ENCODE data around the gene RCC2.

RCC2 gene

DNA sequence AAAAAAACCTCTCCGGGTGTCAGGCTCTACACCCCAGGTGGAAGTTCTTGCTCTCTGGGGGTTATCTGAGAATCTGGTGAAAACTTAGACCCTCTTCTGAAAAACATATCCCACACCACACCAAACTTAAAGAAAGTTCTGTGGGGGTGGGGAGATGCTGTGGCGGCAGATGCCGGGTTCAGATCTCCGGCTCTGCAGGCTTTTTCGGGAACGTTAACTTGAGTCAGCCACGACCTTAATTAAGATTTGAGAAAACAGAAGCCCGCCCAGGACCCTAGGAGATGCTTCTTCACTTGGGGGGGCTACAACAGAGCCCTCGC, 2.3 kb downstream of the RCC2 start:
- peak overlapping the region; percentile 97 for H3K4me3 ChIP-seq (ENCODE audit: low read length)
- no peak for TF ChIP-seq ZNF274 (IDR thresholded peaks at IDR 0.05; ENCODE audit: low read depth, low read length)

DNA sequence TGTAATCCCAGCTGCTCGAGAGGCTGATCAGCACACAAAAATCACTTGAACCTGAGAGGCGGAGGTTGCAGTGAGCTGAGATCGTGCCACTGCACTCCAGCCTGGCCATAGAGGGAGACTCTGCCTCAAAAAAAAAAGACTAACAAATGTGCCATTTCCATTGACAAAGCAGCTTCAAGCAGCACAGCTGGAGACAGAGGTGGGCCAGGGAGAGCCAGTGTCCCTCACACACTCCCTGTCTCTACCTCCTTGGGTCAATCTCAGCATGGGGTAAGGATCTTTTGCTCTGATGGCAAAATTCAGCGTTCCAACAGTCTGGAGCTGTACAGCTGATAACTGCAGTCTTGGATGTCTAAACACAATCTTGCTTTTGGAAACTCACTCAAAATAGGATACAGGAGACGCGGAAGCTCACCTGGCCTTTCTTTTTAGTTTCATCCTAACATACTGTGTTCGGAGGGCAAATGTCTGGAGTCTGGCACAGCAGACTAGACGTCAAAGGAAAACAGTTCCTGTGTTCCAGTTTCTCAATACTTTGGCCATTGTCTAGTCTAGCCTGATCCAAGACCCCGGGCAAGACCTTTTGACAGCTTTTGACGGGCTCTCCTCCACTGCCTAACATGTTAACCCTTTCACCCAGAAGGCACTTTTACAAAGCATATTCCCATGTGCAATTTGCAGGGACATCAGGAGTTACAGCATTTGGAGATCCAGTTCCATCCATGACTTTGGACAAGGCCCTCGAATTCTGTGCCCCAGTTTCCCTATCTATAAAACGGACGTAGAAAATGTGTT, 2.9 kb downstream of the RCC2 start:
- peak overlapping the region; percentile 97 for H3K4me3 ChIP-seq (ENCODE audit: low read length)
- TF ChIP-seq ZNF274 (IDR thresholded peaks at IDR 0.05; ENCODE audit: low read depth, low read length): no peak

DNA sequence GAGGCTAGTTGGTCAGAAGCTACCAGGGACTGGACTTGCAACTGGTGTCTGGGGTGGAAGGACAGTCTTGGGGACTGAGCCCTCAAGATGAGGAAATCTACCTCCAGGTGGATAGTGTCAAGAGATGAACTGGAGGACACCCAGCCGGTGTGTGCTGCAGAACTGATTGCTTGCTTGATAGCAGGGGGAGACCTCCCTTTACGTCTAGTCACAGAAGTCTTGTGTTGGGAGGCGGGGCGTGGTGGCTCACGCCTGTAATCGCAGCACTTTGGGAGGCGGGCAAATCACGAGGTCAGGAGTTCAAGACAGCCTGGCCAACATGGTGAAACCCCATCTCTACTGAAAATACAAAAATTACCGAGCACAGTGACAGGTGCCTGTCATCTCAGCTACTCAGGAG, 4.9 kb downstream of the RCC2 start:
- no peak overlapping the region for H3K4me3 ChIP-seq (ENCODE audit: low read length)
- TF ChIP-seq ZNF274 (IDR thresholded peaks at IDR 0.05; ENCODE audit: low read depth, low read length): no peak

DNA sequence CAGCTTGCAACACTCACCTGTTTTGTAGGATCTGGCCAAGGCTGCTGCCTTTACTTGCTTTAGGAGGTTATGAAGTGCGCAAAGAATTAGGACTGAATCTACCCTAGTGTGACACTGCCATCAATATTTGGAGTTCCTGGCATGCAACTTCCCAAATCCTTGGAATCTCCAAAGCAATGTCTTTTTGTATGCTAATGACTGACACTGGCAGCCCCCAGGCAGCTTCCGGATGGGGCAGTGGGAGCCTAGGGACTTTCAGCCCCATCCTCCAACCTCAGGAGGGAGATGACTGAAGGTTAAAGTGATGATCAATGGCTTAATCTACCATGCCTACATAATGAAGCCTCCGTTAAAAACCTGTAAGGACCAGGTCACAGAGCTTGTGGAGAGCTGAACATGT, 5.5 kb downstream of the RCC2 start:
- no peak overlapping the region for H3K4me3 ChIP-seq (ENCODE audit: low read length)
- TF ChIP-seq ZNF274 (IDR thresholded peaks at IDR 0.05; ENCODE audit: low read depth, low read length): no peak

DNA sequence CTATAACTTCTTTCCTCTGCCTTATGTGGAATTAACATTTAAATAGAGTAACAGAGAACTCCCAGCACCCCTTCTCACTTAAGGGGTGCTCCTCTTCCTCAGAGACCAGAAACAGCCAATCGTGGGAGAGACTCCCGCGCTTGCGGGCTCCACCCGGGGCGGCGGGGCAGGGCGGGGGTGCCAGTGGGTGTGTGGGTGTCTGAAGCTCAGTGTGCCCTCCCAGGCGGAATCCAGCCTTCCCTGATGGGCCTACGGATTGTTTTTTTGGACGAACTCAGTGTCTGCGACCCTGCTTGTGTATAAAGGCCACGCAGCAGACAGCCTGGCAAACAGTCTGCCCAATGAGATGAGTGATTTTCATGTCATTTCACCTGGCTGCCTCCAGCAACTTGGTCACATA, 6.2 kb downstream of the RCC2 start:
- H3K4me3 ChIP-seq (ENCODE audit: low read length): no peak overlapping the region
- no peak for TF ChIP-seq ZNF274 (IDR thresholded peaks at IDR 0.05; ENCODE audit: low read depth, low read length)

DNA sequence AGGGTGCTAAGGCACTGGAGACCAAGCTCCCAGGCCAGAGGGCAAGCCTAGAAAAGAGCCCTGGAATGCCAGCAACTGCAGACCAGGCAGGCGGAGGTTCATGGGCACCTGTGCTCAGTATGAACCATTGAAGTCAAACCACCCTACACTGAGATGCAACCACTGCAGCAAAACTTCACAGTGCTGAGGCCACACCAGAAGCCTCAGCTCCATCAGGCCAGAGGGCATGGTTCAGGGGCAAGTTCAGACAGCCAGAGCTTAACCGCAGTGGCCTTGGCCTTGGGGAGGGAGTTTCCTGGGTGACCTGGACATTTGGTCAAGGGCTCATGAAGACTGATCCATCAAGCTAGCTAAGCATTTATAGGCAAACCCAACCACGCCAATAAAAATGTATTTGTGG, 7.1 kb downstream of the RCC2 start:
- TF ChIP-seq ZNF274 (IDR thresholded peaks at IDR 0.05; ENCODE audit: low read depth, low read length): no peak

DNA sequence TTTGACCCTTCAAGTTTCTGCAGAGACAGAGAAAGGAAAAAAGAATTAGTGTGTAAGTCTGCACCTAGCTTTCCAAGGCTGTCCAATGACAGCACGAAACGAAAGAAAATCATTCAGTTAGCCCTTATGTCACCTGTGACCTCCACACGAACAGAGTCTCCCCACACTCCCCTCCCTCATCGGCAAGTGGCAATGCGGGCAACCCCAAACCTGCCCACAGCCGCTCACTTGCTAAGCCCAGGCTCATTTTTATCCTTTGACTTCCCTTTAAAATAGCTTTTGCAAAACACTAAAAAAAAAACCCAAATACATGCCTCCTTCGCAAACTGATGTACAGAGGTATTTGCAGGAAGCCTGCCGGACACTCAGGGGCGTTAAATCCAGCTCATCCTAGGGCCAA, 10.3 kb downstream of the RCC2 start:
- no peak overlapping the region for H3K4me3 ChIP-seq (ENCODE audit: low read length)
- TF ChIP-seq ZNF274 (IDR thresholded peaks at IDR 0.05; ENCODE audit: low read depth, low read length): no peak

More for the DNA sequence above, 7.1 kb downstream of the RCC2 start:
- H3K4me3 ChIP-seq (ENCODE audit: low read length): no peak overlapping the region

DNA sequence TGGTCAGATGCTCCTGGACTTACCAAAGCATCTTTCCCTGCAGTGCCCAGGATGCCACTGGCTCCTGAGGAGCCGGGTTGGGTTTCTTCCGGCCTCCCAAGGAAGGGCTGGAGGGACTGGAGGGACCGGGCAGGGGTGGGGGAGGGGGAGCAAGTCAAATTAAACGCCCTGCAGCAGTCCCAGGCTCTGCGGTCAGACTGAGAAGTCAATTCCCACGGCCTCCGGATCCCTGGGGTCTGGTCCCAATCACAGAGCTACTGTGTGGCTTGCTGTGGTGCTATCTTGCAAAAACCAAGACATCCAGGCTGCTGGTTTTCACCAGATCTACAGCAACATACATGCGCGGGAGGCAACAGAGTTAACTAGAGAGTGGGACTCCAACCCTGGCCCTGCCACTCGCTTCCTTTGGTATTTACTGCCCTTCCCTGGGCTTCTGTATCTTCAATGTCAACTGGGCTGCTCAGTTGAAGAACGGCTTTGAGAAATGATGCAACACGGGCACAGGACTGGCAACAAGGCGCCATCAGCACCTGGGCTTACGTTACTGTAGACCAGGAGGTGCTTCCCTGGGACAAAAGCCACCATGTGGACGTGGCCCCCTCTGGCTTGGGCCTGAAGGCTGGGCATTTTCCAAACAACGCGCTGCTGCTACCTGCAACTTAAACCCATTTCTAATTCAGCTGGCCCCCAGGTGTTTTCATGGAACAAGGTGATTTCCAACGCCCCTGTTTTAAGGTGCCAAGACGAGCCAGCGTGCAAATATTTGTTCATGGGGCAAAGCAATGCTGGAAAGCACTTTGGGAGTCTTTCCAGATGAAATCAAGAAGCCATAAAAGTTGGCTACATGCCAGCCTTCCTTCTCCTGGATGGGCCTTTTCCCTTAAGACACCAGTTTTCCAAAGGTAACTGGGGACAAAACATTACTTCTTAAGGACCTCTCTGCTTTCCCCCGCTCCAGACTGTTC, 11.5 kb downstream of the RCC2 start:
- TF ChIP-seq ZNF274 (IDR thresholded peaks at IDR 0.05; ENCODE audit: low read depth, low read length): no peak
- no peak overlapping the region for H3K4me3 ChIP-seq (ENCODE audit: low read length)

DNA sequence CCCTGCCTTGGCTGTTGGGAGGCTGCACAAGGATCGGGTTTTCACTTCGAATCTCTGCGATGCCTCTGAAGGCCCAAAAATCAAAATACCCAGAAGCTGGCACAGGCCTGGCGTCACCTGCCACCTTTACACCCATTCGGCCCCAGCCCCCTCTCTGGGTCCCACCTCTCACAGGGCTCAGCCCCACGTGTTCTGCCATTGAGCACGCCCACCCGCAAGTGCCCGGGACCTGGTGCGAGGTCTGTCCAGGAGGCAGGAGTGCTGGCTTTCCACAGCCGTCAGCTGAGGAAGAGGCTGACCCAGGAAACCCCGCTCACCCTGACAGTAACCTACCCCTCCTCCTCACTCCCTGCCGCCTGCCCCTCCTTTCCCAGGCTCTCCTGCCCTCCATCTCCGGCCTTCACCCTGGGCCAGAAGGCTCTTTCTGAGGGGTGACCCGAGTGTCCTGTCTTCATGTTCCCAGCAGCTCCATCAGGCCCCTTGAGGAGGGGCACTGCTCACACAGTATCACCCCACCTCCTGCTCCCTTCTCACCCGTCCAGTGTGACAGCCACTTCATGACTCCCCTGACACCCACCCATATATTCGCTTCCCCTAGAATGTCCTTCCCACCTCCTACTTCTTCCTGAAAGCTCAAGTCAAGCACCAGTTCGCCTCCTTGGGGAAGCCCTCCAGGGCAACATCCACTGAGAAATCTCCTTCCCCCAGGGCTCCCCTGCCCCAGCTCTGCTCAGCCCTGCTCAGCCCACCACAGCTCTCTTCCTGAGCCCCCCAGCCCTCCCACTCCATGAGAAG, 13.5 kb downstream of the RCC2 start:
- no peak for TF ChIP-seq ZNF274 (IDR thresholded peaks at IDR 0.05; ENCODE audit: low read depth, low read length)
- H3K4me3 ChIP-seq (ENCODE audit: low read length): no peak overlapping the region

DNA sequence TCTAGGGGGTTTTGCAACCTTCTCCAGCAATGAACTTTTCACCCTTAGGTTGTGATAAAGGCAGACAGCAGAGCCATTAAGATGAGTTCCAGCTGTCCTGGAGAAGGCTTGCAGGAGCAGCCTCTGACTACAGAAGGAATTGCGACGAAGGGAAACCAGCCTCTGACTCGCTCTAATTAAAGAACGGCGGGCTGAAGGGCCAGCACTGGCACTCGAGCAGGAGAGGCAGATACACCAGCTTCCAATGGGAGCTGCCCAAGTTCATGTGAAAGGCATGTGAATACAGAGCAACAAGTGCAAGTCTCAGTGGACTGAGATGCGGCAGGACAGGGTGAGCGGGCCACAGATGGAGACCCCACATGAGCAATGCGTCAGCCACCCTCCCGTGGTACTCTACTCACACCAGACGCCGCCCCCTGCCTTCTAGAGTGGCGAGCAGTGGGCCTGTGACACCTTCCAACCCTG, 15.7 kb downstream of the RCC2 start:
- no peak for TF ChIP-seq ZNF274 (IDR thresholded peaks at IDR 0.05; ENCODE audit: low read depth, low read length)

DNA sequence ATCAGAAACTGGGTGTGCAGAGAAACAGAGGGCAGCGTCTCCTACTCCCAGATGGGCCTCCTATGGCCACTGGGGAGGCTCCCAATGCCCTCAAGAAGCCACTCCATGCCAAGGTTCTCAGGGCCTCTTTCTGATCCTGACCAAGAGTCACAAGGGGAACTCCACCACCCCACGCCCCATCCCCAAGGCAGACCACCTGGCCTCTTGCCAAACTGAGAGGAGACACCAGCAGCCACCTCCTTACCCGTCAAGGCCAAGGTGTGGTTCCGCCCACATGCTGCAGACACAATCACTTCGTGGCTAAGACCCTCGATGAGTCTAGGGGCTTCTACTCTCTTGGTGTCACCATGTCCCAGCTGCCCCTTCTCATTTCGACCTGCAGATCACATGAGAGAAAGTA, 17.0 kb downstream of the RCC2 start:
- H3K4me3 ChIP-seq (ENCODE audit: low read length): no peak overlapping the region
- TF ChIP-seq ZNF274 (IDR thresholded peaks at IDR 0.05; ENCODE audit: low read depth, low read length): no peak

More for the DNA sequence above, 15.7 kb downstream of the RCC2 start:
- no peak overlapping the region for H3K4me3 ChIP-seq (ENCODE audit: low read length)

DNA sequence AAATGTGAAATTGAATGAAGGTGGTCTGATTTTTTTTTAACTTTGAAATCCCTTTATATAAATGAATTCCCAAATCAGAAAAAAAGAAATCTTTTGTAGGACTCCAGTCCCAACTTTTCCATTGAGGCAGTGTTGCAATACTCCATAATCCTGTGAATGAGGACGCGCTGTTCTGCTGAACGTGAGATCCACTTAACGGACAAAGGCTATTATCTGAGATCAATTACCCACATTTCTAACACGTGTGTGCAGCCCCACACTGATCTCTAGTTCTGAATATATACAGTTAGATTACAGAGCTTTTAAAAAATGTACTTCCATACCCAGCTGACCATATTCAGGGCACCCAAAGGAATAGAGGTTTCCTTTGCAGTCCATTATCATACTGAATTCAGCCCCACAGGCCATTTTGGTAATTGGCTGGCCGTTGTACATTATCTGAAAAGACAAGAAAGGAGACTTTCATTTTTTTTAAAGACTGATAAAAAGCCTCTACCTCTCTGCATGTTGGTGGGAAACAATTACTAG, 19.0 kb downstream of the RCC2 start:
- TF ChIP-seq ZNF274 (IDR thresholded peaks at IDR 0.05; ENCODE audit: low read depth, low read length): no peak
- no peak overlapping the region for H3K4me3 ChIP-seq (ENCODE audit: low read length)

DNA sequence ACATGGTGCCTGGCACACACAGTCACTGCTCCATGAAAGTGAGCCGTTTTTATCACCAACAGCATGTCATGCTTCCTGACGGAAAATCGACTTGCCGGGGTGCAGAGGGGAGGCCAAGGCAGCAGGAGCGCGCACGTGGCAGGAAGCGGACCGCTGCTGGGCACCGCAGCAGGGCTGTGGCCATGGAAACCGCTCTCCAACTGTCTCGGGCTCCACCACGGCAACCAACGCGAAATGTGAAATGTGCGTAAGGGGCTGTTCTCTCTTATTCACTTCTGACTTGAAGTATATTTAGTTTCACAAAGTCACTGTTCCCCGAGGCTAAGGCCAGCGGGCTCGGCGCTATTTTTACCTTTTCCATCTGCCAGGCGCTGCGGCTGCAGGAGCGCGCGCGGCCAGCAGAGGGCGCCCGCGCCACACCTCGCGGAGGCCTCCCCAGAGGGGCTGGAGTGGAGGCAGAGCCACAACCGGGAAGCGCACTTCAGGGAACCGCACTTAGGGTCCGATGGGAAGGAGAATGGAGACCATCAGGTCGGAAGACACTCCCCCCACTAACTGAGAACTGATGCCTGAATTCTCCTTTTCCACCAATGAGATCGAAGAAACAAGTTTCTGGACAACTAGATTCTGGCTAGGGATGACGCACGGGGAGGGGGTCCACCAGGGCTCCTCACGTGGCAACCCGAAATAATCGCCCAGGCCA, 19.7 kb downstream of the RCC2 start:
- TF ChIP-seq ZNF274 (IDR thresholded peaks at IDR 0.05; ENCODE audit: low read depth, low read length): no peak
- no peak overlapping the region for H3K4me3 ChIP-seq (ENCODE audit: low read length)
